DMS153 (cell line): Measurements from ENCODE around the gene SLC1A1.

Experiments
- DNase-seq: peaks from one replicate; lab custom pipeline; 2025; lab: John Stamatoyannopoulos, UW

Gene SLC1A1

DNA sequence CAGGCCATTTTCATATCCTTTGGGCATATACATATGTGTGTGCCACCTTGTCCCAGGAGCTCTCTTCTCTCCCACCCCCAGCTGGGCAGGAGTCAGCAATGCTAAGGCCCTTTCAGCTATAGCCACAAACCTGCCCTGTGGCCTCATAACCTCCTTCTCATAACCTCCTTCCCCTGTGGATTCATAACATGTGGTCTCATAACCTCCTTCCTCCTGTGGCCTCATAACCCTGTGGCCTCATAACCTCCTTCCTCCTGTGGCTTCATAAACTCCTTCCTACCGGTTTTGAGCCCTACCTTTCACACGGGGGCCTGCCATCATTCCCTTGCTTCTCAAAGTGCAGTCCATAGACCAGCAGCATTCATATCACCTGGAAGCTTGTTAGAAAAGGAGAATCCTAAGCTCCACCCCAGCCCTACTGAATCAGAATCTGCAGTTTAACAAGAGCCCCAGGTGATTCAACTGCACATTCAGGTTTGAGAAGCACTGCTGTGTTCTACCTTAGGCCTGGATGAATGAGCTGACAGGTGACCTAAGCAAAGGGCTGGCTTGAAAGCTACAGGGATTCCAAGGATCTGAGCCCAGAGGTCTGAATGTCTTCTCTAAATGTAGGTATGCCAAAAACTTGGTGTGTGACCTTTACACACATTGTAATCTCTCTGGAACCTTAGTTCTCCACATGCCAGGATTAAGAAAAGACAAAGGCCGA, 129.9 kb downstream of the SLC1A1 start:
- DNase-seq = no peak

- no peak for DNase-seq
Observed at GRCh38 chr9:4620881-4621555, 130.8 kb downstream of the SLC1A1 start.

DNA sequence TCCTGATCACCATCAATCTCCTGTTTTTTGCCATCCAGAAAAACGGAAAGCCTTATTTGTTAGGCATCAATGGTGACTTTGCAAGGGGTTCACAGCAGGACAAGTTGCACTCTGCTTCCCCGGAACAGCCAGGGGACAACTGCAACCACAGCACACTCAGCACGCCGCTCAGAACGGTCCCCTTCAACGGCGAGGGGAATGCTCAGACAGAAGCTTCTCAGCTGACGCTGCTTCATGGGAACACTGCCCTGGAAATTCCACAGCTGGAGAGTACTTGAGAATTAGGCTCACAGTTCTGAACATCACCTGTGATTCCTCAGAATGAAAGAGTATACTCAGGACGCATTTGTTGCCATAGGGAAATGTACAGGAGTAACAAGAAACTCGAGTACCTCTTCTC, 131.7 kb downstream of the SLC1A1 start:
- no peak for DNase-seq

DNA sequence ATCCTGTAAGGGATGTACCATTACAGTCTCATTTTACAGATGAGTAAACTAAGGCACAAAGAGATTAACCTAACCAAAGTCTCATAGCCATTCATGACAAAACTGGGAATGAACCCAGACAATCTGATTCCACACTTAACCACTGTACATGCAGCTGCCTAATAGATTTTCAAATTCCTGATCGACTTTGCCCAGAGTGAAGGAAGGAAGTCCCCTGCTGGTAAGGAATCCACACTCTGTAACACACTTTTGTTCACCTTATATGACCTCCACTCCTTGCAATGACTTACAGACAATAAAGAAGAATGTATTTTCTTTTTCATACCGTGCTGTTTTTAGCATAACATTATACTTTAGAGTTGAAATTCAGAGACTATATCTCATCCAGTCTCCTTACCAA, 140.6 kb downstream of the SLC1A1 start:
- DNase-seq = no peak
